ENCODE results near the gene PIK3R6. TPM values are rescaled to one million over a fixed set of nuclear protein-coding genes. Genes with fewer than 3 reads are reported as not detected.

Gene PIK3R6
- total and polyA plus RNA-seq, 2 of the 13 experiments (the other 11 are each of a cell fraction or from before 2014, with no cell fraction given) = not detected

DNA sequence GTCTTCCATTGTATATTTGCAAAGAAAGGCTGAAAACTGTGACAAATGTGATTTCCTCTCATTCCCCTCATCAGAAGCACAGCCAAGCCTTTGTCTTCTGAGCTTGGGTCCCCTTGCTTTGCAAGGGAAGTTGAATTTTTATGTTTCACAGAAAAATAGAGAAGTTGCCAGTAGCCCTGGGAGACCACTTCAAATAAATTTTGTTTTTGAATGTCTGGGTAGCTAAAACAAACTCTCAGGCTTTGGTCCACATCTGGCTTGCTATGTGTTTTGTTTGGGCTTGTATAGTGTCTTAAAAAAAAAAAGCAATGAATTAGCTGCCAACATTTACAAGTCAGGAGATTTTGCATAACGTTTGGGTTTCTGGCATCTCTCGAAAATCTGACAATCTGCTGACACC lies 24.1 kb downstream of the PIK3R6 start:
- CTCF ChIA-PET (ENCODE audit: low intra/inter-chr PET ratio, low total read pairs) = no interaction called here
- 0% methylated on average over 2 of the region's 2 CpGs for WGBS (ENCODE audit: low lambda C conversion rate)
- intact Hi-C loops (cut with micrococcal nuclease; ENCODE audit: unreplicated experiment) = no loop called here

More for the DNA sequence above, 24.1 kb downstream of the PIK3R6 start:
- Histone ChIP-seq H3K36me3 (replicated peaks in 1 of 2; ENCODE audit: control insufficient read depth in 1 of 2, insufficient read depth in 2 of 2, low read length in 2 of 2) (no peaks in the 10 kb centered on the region), H3K9ac (ENCODE audit: insufficient read depth, low read depth, low read length) (no peak overlapping the region), H3K9me3 (ENCODE audit: low read length) (no peaks in the 10 kb centered on the region), H4K20me1 (ENCODE audit: insufficient read depth, low read length) (no peaks in the 10 kb centered on the region), H3K4me2 (ENCODE audit: low read depth, low read length) (no peak overlapping the region), H3K27me3 (ENCODE audit: control insufficient read depth in 1 of 2, insufficient read depth in 2 of 2, low read length in 2 of 2) (peaks cover 0 to 11% of the 10 kb centered on the region in 2 experiments; a peak in 3 of 5 replicates), H3K4me1 (ENCODE audit: insufficient read depth, low read length) (no peaks in the 10 kb centered on the region), H2AFZ (ENCODE audit: low read length) (no peak overlapping the region), H3K27ac (ENCODE audit: extremely low read length, insufficient read depth, low read length) (no peak overlapping the region), H3K4me3 (replicated peaks in 1 of 3; ENCODE audit: insufficient read depth in 1 of 3, low read depth in 2 of 3, low read length in 3 of 3) (no peak overlapping the region), H3K79me2 (ENCODE audit: insufficient read depth, low read length) (no peaks in the 10 kb centered on the region)
- BruUV-seq (replicated peaks) = no TSS peak
- in situ Hi-C loops (cut with HindIII; ENCODE audit: extremely low pct_ligation_motif_present, low pct_unique_long_range_greater_than_20kb) = no loop called here
- ATAC-seq = no peak
- FAIRE-seq = no peak
- TF ChIP-seq ZC3H13 (CRISPR knock-in tag; IDR thresholded peaks at IDR 0.05) (no peak), POLR2G (IDR thresholded peaks at IDR 0.05; ENCODE audit: low read depth, low read length) (no peak), SNAPC2 (CRISPR knock-in tag; IDR thresholded peaks at IDR 0.05) (no peak), CREB3 (CRISPR knock-in tag; IDR thresholded peaks at IDR 0.05) (no peak), MIER2 (CRISPR knock-in tag; IDR thresholded peaks at IDR 0.05) (no peak), ZC3H4 (CRISPR knock-in tag; IDR thresholded peaks at IDR 0.05; ENCODE audit: borderline replicate concordance) (no peak), E2F2 (CRISPR knock-in tag; IDR thresholded peaks at IDR 0.05; ENCODE audit: borderline replicate concordance) (no peak), SYNCRIP (IDR thresholded peaks at IDR 0.05; ENCODE audit: insufficient read depth, low read depth, low read length) (no peak), AGO2 (optimal IDR thresholded peaks at IDR 0.05; ENCODE audit: low read depth, low read length) (no peak), NCOA5 (CRISPR knock-in tag; IDR thresholded peaks at IDR 0.05) (no peak), MAF1 (CRISPR knock-in tag; IDR thresholded peaks at IDR 0.05; ENCODE audit: borderline replicate concordance) (no peak)
- TF ChIP-seq, protein P1, sequence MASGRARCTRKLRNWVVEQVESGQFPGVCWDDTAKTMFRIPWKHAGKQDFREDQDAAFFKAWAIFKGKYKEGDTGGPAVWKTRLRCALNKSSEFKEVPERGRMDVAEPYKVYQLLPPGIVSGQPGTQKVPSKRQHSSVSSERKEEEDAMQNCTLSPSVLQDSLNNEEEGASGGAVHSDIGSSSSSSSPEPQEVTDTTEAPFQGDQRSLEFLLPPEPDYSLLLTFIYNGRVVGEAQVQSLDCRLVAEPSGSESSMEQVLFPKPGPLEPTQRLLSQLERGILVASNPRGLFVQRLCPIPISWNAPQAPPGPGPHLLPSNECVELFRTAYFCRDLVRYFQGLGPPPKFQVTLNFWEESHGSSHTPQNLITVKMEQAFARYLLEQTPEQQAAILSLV (CRISPR knock-in tag; IDR thresholded peaks at IDR 0.05; ENCODE audit: borderline replicate concordance) = no peak
- POLR2A ChIA-PET = no interaction called here
- no peak for DNase-seq (ENCODE audit: low spot score)

Measured in HepG2 (cell line).